ENCODE results near the gene CHRNG. TPM values are rescaled to one million over a fixed set of nuclear protein-coding genes. Genes with fewer than 3 reads are reported as not detected.

CHRNG gene
- total RNA-seq, 1 experiment from 2014 or later = not detected

DNA sequence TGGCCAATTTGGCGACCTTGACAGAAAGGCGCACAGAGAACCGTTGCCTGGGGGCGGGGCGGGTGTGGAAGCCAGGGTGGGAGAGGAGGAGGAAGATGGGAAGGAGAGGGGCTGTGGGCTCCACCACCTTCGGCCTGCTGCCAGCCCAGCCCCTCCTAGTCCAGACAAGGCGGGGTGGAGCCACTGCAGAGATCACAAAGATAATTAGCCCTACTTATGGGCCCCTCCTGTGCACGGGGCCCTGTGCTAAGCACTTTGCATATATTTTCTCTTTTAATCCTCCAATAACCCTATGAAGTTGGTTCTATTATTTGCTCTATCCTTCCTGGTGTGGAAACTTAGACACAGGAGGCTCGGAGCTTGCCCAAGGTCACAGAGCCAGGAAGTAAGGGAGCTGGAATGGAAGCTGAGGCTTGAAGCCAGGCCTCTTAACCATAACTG lies 38.1 kb upstream of the CHRNG start:
- TF ChIP-seq, protein P1, sequence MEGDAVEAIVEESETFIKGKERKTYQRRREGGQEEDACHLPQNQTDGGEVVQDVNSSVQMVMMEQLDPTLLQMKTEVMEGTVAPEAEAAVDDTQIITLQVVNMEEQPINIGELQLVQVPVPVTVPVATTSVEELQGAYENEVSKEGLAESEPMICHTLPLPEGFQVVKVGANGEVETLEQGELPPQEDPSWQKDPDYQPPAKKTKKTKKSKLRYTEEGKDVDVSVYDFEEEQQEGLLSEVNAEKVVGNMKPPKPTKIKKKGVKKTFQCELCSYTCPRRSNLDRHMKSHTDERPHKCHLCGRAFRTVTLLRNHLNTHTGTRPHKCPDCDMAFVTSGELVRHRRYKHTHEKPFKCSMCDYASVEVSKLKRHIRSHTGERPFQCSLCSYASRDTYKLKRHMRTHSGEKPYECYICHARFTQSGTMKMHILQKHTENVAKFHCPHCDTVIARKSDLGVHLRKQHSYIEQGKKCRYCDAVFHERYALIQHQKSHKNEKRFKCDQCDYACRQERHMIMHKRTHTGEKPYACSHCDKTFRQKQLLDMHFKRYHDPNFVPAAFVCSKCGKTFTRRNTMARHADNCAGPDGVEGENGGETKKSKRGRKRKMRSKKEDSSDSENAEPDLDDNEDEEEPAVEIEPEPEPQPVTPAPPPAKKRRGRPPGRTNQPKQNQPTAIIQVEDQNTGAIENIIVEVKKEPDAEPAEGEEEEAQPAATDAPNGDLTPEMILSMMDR (IDR thresholded peaks at IDR 0.05; ENCODE audit: insufficient read depth in 1 of 2, low read depth in 1 of 2, low read length in 1 of 2, severe bottlenecking in 1 of 2, unreplicated experiment in 1 of 2) = no peak
- Histone ChIP-seq H3K36me3 (ENCODE audit: control insufficient read depth, insufficient read depth, low read length) (no peaks in the 10 kb centered on the region), H3K27me3 (replicated peaks; ENCODE audit: control insufficient read depth, insufficient read depth, low read length) (no peaks in the 10 kb centered on the region), H3K4me1 (no peaks in the 10 kb centered on the region), H3K9me3 (no peaks in the 10 kb centered on the region), H3K4me3 (ENCODE audit: low read depth, low read length) (no peak overlapping the region)
- H3K36me3 Mint-ChIP-seq (ENCODE audit: insufficient read depth, unreplicated experiment) = no peaks in the 10 kb centered on the region
- H3K27me3 Mint-ChIP-seq (ENCODE audit: insufficient read depth, unreplicated experiment) = no peaks in the 10 kb centered on the region
- no peak overlapping the region for H3K27ac Mint-ChIP-seq (ENCODE audit: unreplicated experiment)
- no peak for DNase-seq
- no TSS peak for BruUV-seq (replicated peaks)
- no peaks in the 10 kb centered on the region for H3K4me1 Mint-ChIP-seq (ENCODE audit: low read depth, unreplicated experiment)
- intact Hi-C loops (cut with micrococcal nuclease; ENCODE audit: unreplicated experiment) = no loop called here
- CTCF ChIA-PET = no interaction called here
- POLR2A ChIA-PET = no interaction called here
- H3K4me3 Mint-ChIP-seq (ENCODE audit: unreplicated experiment) = no peak overlapping the region
- H3K9me3 Mint-ChIP-seq (ENCODE audit: unreplicated experiment) = no peaks in the 10 kb centered on the region

DNA sequence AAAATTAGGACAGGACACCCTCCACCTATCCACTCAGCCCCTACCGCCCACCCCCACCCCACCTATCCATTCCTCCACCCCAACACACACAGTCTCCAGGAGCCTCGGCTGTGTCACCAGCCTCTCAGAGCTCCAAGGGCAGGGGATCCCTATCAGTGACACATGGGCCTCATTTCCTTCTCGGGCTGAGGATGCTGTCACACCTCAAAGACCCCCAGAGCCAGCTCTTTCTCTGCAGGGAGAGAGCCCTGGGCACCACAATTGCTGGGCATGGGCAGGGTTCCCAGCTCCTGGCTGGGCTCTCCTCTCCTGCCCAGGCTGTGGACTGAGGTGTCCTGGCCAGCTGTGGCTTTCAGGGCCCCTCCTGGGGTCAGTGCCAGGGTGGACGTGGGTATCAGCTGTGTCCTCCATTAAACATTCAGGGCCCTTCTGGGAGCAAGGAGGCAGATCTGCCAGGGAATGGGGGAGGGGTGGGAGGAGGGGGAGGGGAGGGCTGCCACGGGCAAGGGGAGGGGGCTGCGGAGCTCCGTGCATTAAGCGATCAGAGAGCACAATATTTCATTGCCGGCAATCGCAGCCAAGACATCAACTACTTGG lies 37.6 kb upstream of the CHRNG start:
- intact Hi-C loops (cut with micrococcal nuclease; ENCODE audit: unreplicated experiment) = no loop called here
- no peak overlapping the region for H3K27ac Mint-ChIP-seq (ENCODE audit: unreplicated experiment)
- no peaks in the 10 kb centered on the region for H3K27me3 Mint-ChIP-seq (ENCODE audit: insufficient read depth, unreplicated experiment)
- H3K4me1 Mint-ChIP-seq (ENCODE audit: low read depth, unreplicated experiment) = no peaks in the 10 kb centered on the region
- H3K9me3 ChIP-seq = no peaks in the 10 kb centered on the region
- no peak overlapping the region for H3K4me3 Mint-ChIP-seq (ENCODE audit: unreplicated experiment)
- no peaks in the 10 kb centered on the region for H3K4me1 ChIP-seq
- H3K9me3 Mint-ChIP-seq (ENCODE audit: unreplicated experiment) = no peaks in the 10 kb centered on the region
- no TSS peak for BruUV-seq (replicated peaks)
- H3K27me3 ChIP-seq (replicated peaks; ENCODE audit: control insufficient read depth, insufficient read depth, low read length) = no peaks in the 10 kb centered on the region
- TF ChIP-seq, protein P1 (IDR thresholded peaks at IDR 0.05; ENCODE audit: insufficient read depth in 1 of 2, low read depth in 1 of 2, low read length in 1 of 2, severe bottlenecking in 1 of 2, unreplicated experiment in 1 of 2) = no peak
- DNase-seq = no peak
- no peaks in the 10 kb centered on the region for H3K36me3 Mint-ChIP-seq (ENCODE audit: insufficient read depth, unreplicated experiment)
- H3K4me3 ChIP-seq (ENCODE audit: low read depth, low read length) = no peak overlapping the region
- CTCF ChIA-PET = no interaction called here
- H3K36me3 ChIP-seq (ENCODE audit: control insufficient read depth, insufficient read depth, low read length) = no peaks in the 10 kb centered on the region
- POLR2A ChIA-PET = no interaction called here

DNA sequence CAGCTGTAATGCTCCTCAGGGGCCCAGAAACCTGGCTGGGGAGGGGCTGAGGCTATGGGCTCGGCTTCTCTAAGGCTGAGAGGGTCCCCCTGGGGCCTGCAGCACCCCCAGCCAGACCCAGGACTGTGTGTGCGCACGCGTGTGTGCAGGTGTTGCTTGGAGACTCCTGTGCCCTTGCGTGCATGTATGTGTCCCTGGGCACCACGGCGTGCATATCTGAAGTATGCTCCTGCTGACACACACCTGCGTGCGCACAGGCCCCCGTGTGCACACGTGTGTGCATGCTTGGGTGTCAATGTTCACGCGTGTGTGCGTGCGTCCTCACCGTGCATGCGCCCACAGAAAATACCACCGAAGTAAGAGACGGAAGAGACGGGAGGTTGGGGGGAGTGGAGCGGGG lies 37.0 kb upstream of the CHRNG start:
- no peak for DNase-seq
- no TSS peak for BruUV-seq (replicated peaks)
- no peak overlapping the region for H3K4me3 Mint-ChIP-seq (ENCODE audit: unreplicated experiment)
- ChIA-PET POLR2A (no interaction called here), CTCF (no interaction called here)
- Histone ChIP-seq H3K4me3 (ENCODE audit: low read depth, low read length) (peak overlapping the region; percentile 38; the same call in 1 of the 2 replicates), H3K9me3 (no peaks in the 10 kb centered on the region), H3K4me1 (no peaks in the 10 kb centered on the region), H3K27me3 (replicated peaks; ENCODE audit: control insufficient read depth, insufficient read depth, low read length) (no peaks in the 10 kb centered on the region), H3K36me3 (ENCODE audit: control insufficient read depth, insufficient read depth, low read length) (no peaks in the 10 kb centered on the region)
- H3K4me1 Mint-ChIP-seq (ENCODE audit: low read depth, unreplicated experiment) = no peaks in the 10 kb centered on the region
- no peaks in the 10 kb centered on the region for H3K27me3 Mint-ChIP-seq (ENCODE audit: insufficient read depth, unreplicated experiment)
- H3K9me3 Mint-ChIP-seq (ENCODE audit: unreplicated experiment) = no peaks in the 10 kb centered on the region
- no peaks in the 10 kb centered on the region for H3K36me3 Mint-ChIP-seq (ENCODE audit: insufficient read depth, unreplicated experiment)
- H3K27ac Mint-ChIP-seq (ENCODE audit: unreplicated experiment) = no peak overlapping the region
- intact Hi-C loops (cut with micrococcal nuclease; ENCODE audit: unreplicated experiment) = no loop called here
- TF ChIP-seq, protein P1 (IDR thresholded peaks at IDR 0.05; ENCODE audit: insufficient read depth in 1 of 2, low read depth in 1 of 2, low read length in 1 of 2, severe bottlenecking in 1 of 2, unreplicated experiment in 1 of 2) = no peak
